GM18517 (cell line): ENCODE data around the gene HSD11B1L.

Experiments used
- ATAC-seq: cut with Tn5 transposase; IDR thresholded peaks from one replicate; pipeline ENCODE4 v1.9.1; 2021; ENCODE audit warnings: mild to moderate bottlenecking, moderate library complexity; ENCODE audit not compliant: unreplicated experiment

HSD11B1L gene

DNA sequence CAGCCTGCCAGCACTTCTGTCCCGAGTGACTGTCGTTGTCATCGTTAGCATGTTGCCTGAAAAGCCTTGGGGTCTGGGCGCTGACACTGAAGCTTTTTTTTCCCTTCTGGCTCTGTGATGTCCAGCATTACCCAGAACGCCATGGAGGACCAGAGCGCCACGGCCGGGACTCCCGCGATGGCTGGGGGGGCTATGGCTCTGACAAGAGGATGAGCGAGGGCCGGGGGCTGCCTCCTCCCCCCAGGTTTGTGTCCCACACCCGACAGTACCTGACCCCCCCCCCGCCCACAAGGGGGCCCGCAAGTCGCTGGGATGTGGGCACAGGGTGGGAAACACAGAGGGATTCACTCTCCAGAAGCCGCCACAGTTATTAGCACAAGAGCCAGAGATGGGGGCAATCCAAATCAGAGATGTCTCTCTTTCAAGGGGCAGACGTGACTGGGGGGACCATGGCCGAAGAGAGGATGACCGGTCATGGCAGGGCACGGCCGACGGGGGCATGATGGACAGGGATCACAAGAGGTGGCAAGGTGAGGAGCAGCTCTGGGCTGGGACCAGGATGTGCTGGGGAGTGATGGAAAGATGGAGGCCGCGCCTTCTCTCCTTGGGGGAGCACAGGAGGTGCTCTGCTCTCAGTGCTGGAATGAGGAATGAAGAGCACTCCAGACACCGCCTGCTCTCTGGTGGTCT lies 13.8 kb upstream of the HSD11B1L start:
- no peak for ATAC-seq

GRCh38 chr19:5667751-5668271 lies 13.0 kb upstream of the HSD11B1L start:
- ATAC-seq, result no peak

GRCh38 chr19:5669212-5669611 lies 11.6 kb upstream of the HSD11B1L start:
- ATAC-seq, result no peak

GRCh38 chr19:5671600-5671999 lies 9.2 kb upstream of the HSD11B1L start:
- ATAC-seq, result no peak

GRCh38 chr19:5672708-5673459 lies 7.9 kb upstream of the HSD11B1L start:
- ATAC-seq, result no peak

DNA sequence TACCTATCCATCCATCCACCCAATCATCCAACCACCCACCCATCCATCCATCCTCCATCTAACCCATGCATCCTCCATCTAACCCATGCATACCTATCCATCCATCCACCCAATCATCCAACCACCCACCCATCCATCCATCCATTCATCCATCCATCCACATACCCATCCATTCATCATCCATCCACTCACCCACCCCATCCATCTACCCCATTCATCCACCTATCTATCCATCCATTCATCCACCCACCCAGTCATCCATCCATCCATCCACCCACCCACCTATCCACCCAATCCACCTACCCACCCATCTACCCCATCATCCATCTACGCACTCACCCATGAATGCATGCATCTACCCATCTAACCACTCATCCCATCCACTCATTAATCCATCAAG lies 7.1 kb upstream of the HSD11B1L start:
- no peak for ATAC-seq

DNA sequence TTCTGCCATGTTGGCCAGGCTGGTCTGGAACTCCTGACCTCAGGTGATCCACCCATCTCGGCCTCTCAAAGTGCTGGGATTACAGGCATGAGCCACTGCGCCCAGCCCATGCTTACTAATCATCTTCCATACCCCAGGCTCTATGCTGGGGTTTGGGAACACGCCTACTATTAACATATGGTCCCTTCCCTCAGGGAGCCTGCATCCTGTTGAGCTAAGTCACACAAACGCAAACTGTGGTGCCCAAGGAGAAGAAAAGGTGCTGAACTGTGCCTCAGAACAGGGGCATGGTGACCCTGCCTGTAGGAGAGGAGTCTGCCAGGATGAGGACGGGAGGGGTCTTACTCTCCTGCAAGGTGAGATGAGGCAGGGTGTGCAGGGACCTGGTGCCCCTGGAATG lies 6.1 kb upstream of the HSD11B1L start:
- no peak for ATAC-seq

DNA sequence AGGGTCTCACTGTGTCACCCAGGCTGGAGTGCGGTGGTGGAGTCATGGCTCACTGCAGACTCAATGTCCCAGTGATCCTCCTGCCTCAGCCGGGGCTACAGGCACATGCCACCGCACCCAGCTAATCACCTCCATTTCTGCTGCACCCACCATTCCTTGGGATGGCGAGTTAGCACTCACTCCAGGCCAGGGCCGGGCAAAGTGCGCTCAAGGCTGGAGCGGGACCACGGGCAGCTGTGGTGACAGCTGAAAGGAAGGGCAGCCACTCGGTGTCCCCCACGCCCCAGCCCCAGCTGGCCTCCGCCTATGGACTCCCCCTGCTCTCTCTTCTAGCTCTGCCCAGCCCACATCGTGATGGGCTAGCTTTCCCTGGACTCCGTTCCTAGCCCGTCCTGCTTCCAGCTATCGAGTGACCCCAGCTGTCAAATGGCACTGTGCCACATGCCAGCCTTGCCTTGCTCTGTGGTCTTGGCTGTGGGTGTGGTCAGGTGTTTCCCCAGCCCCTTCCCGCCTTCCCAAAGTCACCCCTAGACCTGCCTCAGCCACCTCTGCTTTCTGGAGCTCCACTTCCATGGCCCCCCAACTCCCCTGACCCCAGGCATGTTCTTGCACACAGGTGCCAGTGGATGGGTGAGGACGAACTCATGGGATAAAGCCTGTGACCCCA lies 4.6 kb upstream of the HSD11B1L start:
- ATAC-seq, result no peak

GRCh38 chr19:5676772-5677105 lies 4.1 kb upstream of the HSD11B1L start:
- no peak for ATAC-seq

DNA sequence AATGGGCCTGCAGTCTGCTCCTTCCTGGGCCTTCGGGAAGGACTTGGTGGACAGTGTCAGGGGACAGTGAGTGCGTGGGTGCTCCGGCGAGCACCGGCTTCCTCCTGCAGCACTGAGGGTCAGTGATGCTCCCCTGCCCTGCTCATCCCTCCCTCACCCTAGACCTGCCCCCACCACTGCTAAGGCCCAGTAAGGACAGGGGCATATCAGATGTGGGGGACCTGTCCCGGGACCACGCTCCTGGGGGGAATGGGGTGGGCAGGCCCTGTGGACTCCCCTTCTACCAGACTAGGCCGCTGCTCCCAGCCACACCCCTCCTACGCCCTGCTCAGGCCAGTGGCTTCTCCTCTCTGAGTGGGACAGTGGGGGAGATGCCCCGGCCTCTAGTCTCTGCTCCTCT lies 3.7 kb upstream of the HSD11B1L start:
- ATAC-seq, result no peak

GRCh38 chr19:5677580-5677979 lies 3.2 kb upstream of the HSD11B1L start:
- ATAC-seq, result no peak

GRCh38 chr19:5678071-5678718 lies 2.6 kb upstream of the HSD11B1L start:
- ATAC-seq, result no peak

GRCh38 chr19:5679289-5680083 lies 1.3 kb upstream of the HSD11B1L start:
- no peak for ATAC-seq

GRCh38 chr19:5680084-5680436 lies 767 bp upstream of the HSD11B1L start:
- no peak for ATAC-seq

GRCh38 chr19:5681391-5682106 lies 722 bp downstream of the HSD11B1L start:
- no peak for ATAC-seq

- ATAC-seq, result no peak
Observed at GRCh38 chr19:5682107-5682482, 1.3 kb downstream of the HSD11B1L start.

DNA sequence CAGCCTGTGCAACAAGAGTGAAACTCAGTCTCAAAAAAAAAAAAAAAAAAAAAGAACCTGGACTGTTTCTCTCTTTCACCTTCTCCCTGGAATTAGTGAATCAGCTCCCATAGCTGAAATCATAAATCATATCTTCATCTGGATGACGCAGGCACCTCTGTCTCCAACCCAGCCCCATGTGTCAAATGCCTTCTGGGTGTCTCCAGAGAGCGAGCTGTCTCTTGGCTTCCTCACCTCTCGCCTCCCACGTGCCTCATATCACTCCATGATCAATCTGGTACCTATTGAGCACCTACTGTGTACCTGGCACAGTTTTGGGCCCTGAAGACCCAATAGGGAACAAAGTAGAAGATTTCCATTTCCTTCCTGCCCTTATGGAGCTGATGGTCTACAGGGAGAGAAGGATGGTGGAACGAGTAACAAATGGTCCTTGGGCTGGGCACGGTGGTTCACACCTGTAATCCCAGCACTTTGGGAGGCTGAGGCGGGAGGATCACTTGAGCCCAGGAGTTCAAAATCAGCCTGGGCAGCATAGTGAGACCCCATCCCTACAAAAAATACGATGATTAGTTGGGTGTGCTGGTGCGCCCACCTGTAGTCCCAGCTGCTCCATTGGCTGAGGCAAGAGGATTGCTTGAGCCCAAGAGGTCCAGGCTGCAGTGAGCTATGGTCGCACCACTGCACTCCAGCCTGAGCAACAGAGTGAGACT lies 2.5 kb downstream of the HSD11B1L start:
- no peak for ATAC-seq

GRCh38 chr19:5684694-5685430 lies 4.0 kb downstream of the HSD11B1L start:
- no peak for ATAC-seq

- ATAC-seq, result no peak
Observed at GRCh38 chr19:5686326-5686646, 5.5 kb downstream of the HSD11B1L start.
